HCT116 (cell line): ENCODE data around the gene ZC3H12C. TPM values are rescaled to one million over a fixed set of nuclear protein-coding genes. Genes with fewer than 3 reads are reported as not detected.

Experiments
- ATAC-seq: fragments of 200-7000 bp; cut with Tn5 transposase; 2 replicates; pipeline ENCODE4 v1.9.1; 2020; ENCODE audit warnings: mild to moderate bottlenecking, moderate library complexity
- BruUV-seq: library from RNA; stranded (reverse); fragments of 400-500 nt; replicated peaks from 2 replicates; lab custom pipeline; 2021; lab: Mats Ljungman, UMichigan
- CTCF ChIA-PET: fragments of 300-600 bp; sonication (Branson Sonifier 250); formaldehyde crosslinking; loops from one replicate; lab custom pipeline; 2021; ENCODE audit warnings: antibody characterized with exemption; lab: Charles Lee
- POLR2A ChIA-PET: fragments of 300-600, 350-600 bp; sonication (Branson Sonifier 250); formaldehyde crosslinking; loops from one replicate; lab custom pipeline; 2021; ENCODE audit warnings: antibody characterized with exemption; lab: Charles Lee
- RAD21 ChIA-PET, 2 experiments: fragments of 300-600 bp; sonication (Branson Sonifier 250); formaldehyde crosslinking; loops; one replicate each; lab custom pipeline; 2023; ENCODE audit warnings: low total read pairs in 2 of 2; ENCODE audit not compliant: uncharacterized antibody in 2 of 2, unreplicated experiment in 2 of 2, low non-redundant PET in 1 of 2; lab: Charles Lee
- DNase-seq: peaks from one replicate; pipeline ENCODE4 v3.0.0-alpha.2; 2010; ENCODE audit warnings: low read depth, low spot score
- H2AFZ ChIP-seq: fragments of 200-600 bp; shearing (Covaris generic), sonication (generic); 2 replicates; pipeline ENCODE4 v1.6.1; 2017; ENCODE audit warnings: low read depth, mixed run types, mixed read lengths, antibody characterized with exemption, low read length; ENCODE audit not compliant: poor library complexity, severe bottlenecking
- H3K27ac ChIP-seq: 2 replicates; pipeline ENCODE4 v1.5.1; 2012; ENCODE audit warnings: low read depth, low read length
- H3K27me3 ChIP-seq: fragments of 200-600 bp; sonication (generic); 2 replicates; pipeline ENCODE4 v1.6.1; 2016; ENCODE audit warnings: mixed run types, low read length, mixed read lengths; ENCODE audit not compliant: insufficient read depth
- H3K36me3 ChIP-seq, 2 experiments: fragments of 200-500 bp in 1 of 2; fragments of 200-600 bp in 1 of 2; sonication (Bioruptor generic) in 1 of 2; sonication (generic) in 1 of 2; 2 replicates each; pipeline versions ENCODE4 v1.5.1 to v1.6.1; 2014 to 2016; ENCODE audit warnings: low read length in 2 of 2, inconsistent platforms in 1 of 2, mixed read lengths in 1 of 2, mixed run types in 1 of 2; ENCODE audit not compliant: insufficient read depth in 2 of 2, control insufficient read depth in 1 of 2
- H3K4me1 ChIP-seq, 2 experiments: fragments of 200-600 bp in 1 of 2; sonication (generic) in 1 of 2; 2 replicates each; pipeline versions ENCODE4 v1.5.1 to v1.6.1; 2012 to 2017; ENCODE audit warnings: low read length in 2 of 2, inconsistent platforms in 1 of 2, mild to moderate bottlenecking in 1 of 2, mixed read lengths in 1 of 2, mixed run types in 1 of 2, moderate library complexity in 1 of 2; ENCODE audit not compliant: insufficient read depth in 2 of 2, control insufficient read depth in 1 of 2
- H3K4me2 ChIP-seq: fragments of 200-600 bp; sonication (generic); 2 replicates; pipeline ENCODE4 v1.6.1; 2017; ENCODE audit warnings: mixed run types, low read length, mixed read lengths
- H3K4me3 ChIP-seq, 2 experiments: fragments of 200-600 bp in 1 of 2; sonication (generic) in 1 of 2; replicated peaks in 1 of 2; 2 replicates each; pipeline ENCODE4 v1.5.1; 2011 to 2016; ENCODE audit warnings: low read length in 2 of 2, control low read depth in 1 of 2, low read depth in 1 of 2, mild to moderate bottlenecking in 1 of 2, mixed read lengths in 1 of 2, mixed run types in 1 of 2
- H3K79me2 ChIP-seq: fragments of 200-600 bp; sonication (generic); 2 replicates; pipeline ENCODE4 v1.6.1; 2017; ENCODE audit warnings: mild to moderate bottlenecking, mixed run types, low read length, moderate library complexity, mixed read lengths; ENCODE audit not compliant: insufficient read depth
- H3K9ac ChIP-seq: fragments of 200-600 bp; sonication (generic); 2 replicates; pipeline ENCODE4 v1.6.1; 2016; ENCODE audit warnings: low read length, mixed read lengths
- H3K9me2 ChIP-seq: fragments of 200-600 bp; sonication (generic), shearing (Covaris generic); 2 replicates; pipeline ENCODE4 v1.6.1; 2017; ENCODE audit warnings: mixed run types, mild to moderate bottlenecking, moderate library complexity; ENCODE audit not compliant: insufficient read depth
- H3K9me3 ChIP-seq, 2 experiments: fragments of 200-500 bp in 1 of 2; fragments of 200-600 bp in 1 of 2; sonication (Bioruptor generic) in 1 of 2; sonication (generic) in 1 of 2; 2 replicates each; pipeline ENCODE4 v1.6.1; 2014 to 2017; ENCODE audit warnings: low read length in 2 of 2, mixed read lengths in 2 of 2, inconsistent platforms in 1 of 2, low read depth in 1 of 2, mild to moderate bottlenecking in 1 of 2, mixed run types in 1 of 2, moderate library complexity in 1 of 2; ENCODE audit not compliant: control insufficient read depth in 1 of 2, insufficient read depth in 1 of 2
- H4K20me1 ChIP-seq: fragments of 200-600 bp; sonication (generic), shearing (Covaris generic); 2 replicates; pipeline ENCODE4 v1.6.1; 2017; ENCODE audit warnings: mixed run types, mild to moderate bottlenecking, moderate library complexity; ENCODE audit not compliant: insufficient read depth
- EZH2 ChIP-seq: fragments of 200-600 bp; sonication (generic); IDR thresholded peaks from 2 replicates; pipeline ENCODE4 v1.6.1; 2017; ENCODE audit warnings: antibody characterized with exemption, mixed run types
- FOSL1 ChIP-seq: IDR thresholded peaks from 2 replicates; pipeline ENCODE4 v1.6.1; 2012; ENCODE audit warnings: low read depth
- POLR2A ChIP-seq: IDR thresholded peaks from 2 replicates; pipeline ENCODE4 v1.7.0; 2011; ENCODE audit warnings: borderline replicate concordance; ENCODE audit not compliant: insufficient read depth, insufficient read length; ENCODE audit errors: extremely low read depth
- TCF7L2 ChIP-seq: IDR thresholded peaks from 2 replicates; pipeline ENCODE4 v1.7.0; 2011; ENCODE audit warnings: borderline replicate concordance, inconsistent platforms; ENCODE audit not compliant: insufficient read depth, insufficient read length; ENCODE audit errors: extremely low read depth
- ZFX ChIP-seq: fragments of 450-650 bp; IDR thresholded peaks from 2 replicates; pipeline ENCODE4 v1.6.1; 2017
- intact Hi-C: fragments of 100-400 bp; cut with micrococcal nuclease; formaldehyde crosslinking; loops from 2 replicates; pipeline ENCODE4 v1.10.0; 2022
- total RNA-seq: library from RNA; stranded (reverse); gene quantifications from one replicate; pipeline ENCODE4 v1.2.1, GENCODE V29; 2021; ENCODE audit not compliant: unreplicated experiment
- TF ChIP-seq, protein P1 (sequence below), 3 experiments: fragments of 200-600 bp in 1 of 3; sonication (generic) in 1 of 3; IDR thresholded peaks in 2 of 3; conservative IDR thresholded peaks in 1 of 3; 2 replicates each; pipeline ENCODE4 v1.5.1; 2012 to 2017; ENCODE audit warnings: low read depth in 2 of 3, low read length in 2 of 3, antibody characterized with exemption in 1 of 3, borderline replicate concordance in 1 of 3, control low read depth in 1 of 3, mild to moderate bottlenecking in 1 of 3, mixed read lengths in 1 of 3, mixed run types in 1 of 3, moderate library complexity in 1 of 3; ENCODE audit not compliant: insufficient read depth in 1 of 3

Gene ZC3H12C
- total RNA-seq, 1 experiment from 2014 or later, result 10.2 TPM

DNA sequence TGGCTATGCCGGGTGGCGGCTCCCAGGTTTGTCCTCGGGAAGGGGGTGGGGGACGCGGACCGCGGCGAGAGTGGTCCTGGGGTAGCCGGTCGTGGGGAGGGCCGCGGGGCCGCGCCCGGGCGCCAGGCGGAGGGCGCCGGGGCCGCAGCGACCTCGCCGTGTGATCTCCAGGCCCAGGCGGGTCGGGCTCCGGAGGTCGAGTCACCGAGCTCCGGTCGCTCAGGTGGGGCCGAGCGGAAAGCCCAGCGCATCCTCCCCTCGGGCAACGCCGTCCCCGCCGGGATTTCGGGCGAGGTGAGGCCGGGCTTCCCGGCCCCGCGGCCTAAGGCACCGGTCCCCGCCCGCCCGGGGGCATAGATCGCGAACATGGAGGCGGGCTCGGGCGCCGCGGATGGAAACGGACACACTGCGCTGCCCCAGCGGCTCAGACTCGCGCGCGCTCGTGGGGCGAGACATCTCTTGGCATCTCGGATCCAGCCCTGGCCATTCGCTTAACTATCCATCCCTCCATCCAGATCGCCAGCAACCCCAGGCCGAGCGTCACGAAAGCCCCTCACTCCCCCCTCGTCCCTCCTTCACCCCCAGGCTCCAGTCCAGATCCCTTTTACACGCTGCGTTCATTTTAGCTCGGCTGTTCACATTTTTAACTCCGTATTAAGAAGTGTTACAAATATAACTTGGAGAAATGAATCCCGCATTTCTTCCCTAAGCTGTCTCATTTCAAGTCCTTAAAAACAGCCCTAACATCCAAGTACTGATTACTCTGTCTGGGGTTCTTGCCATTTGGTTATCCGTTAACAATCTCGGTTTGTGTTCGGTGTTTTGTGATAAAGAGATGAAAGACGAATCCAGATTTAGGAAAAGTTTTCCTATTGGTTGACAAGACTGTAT, 460 bp downstream of the ZC3H12C start:
- ATAC-seq, result peak; percentile 40
- no peaks in the 10 kb centered on the region for H3K9me2 ChIP-seq
- peak overlapping the region; percentile 69 to 74 for H3K4me3 ChIP-seq
- no peaks in the 10 kb centered on the region for H3K9me3 ChIP-seq
- intact Hi-C loops, result loop anchor here (2.0 to 10.0 kb wide), 4 partner anchors 147 to 339 kb away; no protein-coding TSS in a partner anchor
- ChIA-PET POLR2A (no interaction called here), RAD21 (interaction anchor here in 1 of 2 experiments (1.1 kb wide), 1 partner anchor 100 kb away, joined by 3 read pairs; no protein-coding TSS in a partner anchor), CTCF (interaction anchor here (1.3 to 1.4 kb wide), 3 partner anchors 147 to 154 kb away, joined by 4 to 6 read pairs (median 5); no protein-coding TSS in a partner anchor)
- H3K4me1 ChIP-seq, result peaks cover 22 to 36% of the 10 kb centered on the region in 2 experiments
- DNase-seq, result peak; percentile 15
- no peak overlapping the region for H2AFZ ChIP-seq
- H3K79me2 ChIP-seq, result peaks cover 50% of the 10 kb centered on the region
- peak overlapping the region; percentile 78 for H3K9ac ChIP-seq
- BruUV-seq, result no TSS peak
- no peaks in the 10 kb centered on the region for H3K27me3 ChIP-seq
- no peaks in the 10 kb centered on the region for H3K36me3 ChIP-seq
- H3K27ac ChIP-seq, result peak overlapping the region; percentile 89
- TF ChIP-seq FOSL1 (no peak), TCF7L2 (peak; percentile 10), POLR2A (no peak), ZFX (peak; percentile 99), EZH2 (no peak)
- TF ChIP-seq, protein P1, sequence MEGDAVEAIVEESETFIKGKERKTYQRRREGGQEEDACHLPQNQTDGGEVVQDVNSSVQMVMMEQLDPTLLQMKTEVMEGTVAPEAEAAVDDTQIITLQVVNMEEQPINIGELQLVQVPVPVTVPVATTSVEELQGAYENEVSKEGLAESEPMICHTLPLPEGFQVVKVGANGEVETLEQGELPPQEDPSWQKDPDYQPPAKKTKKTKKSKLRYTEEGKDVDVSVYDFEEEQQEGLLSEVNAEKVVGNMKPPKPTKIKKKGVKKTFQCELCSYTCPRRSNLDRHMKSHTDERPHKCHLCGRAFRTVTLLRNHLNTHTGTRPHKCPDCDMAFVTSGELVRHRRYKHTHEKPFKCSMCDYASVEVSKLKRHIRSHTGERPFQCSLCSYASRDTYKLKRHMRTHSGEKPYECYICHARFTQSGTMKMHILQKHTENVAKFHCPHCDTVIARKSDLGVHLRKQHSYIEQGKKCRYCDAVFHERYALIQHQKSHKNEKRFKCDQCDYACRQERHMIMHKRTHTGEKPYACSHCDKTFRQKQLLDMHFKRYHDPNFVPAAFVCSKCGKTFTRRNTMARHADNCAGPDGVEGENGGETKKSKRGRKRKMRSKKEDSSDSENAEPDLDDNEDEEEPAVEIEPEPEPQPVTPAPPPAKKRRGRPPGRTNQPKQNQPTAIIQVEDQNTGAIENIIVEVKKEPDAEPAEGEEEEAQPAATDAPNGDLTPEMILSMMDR (IDR thresholded peaks at IDR 0.05 in 2 of 3, conservative IDR thresholded peaks at IDR 0.05 in 1 of 3; ENCODE audit: borderline replicate concordance in 1 of 3, insufficient read depth in 1 of 3, low read depth in 2 of 3, low read length in 2 of 3), result no peak
- H3K4me2 ChIP-seq, result peak overlapping the region; percentile 85
- no peaks in the 10 kb centered on the region for H4K20me1 ChIP-seq
